KMS-11 (cell line): ENCODE results near the gene IQUB.

Source experiments
- H2AFZ ChIP-seq: fragments of 200-600 bp; sonication (generic); 2 replicates; pipeline ENCODE4 v1.6.1; 2016; ENCODE audit warnings: antibody characterized with exemption, mixed run types, low read depth
- H3K27ac ChIP-seq: fragments of 200-600 bp; sonication (generic); 2 replicates; pipeline ENCODE4 v1.6.1; 2016; ENCODE audit warnings: mild to moderate bottlenecking, mixed run types
- H3K27me3 ChIP-seq: fragments of 200-600 bp; sonication (generic); 2 replicates; pipeline ENCODE4 v1.6.1; 2017; ENCODE audit warnings: mild to moderate bottlenecking, low read depth, mixed run types, moderate library complexity; ENCODE audit not compliant: insufficient read depth
- H3K36me3 ChIP-seq: fragments of 200-600 bp; sonication (generic); 2 replicates; pipeline ENCODE4 v1.6.1; 2017; ENCODE audit warnings: mild to moderate bottlenecking, mixed run types; ENCODE audit not compliant: insufficient read depth
- H3K4me1 ChIP-seq: fragments of 200-600 bp; sonication (generic); 2 replicates; pipeline ENCODE4 v1.6.1; 2016; ENCODE audit warnings: mild to moderate bottlenecking, low read depth, mixed run types; ENCODE audit not compliant: poor library complexity, severe bottlenecking
- H3K4me2 ChIP-seq: fragments of 200-600 bp; sonication (generic); 2 replicates; pipeline ENCODE4 v1.7.0; 2016; ENCODE audit warnings: mild to moderate bottlenecking, mixed run types
- H3K4me3 ChIP-seq: fragments of 200-600 bp; sonication (generic); IDR thresholded peaks from 2 replicates; pipeline ENCODE4 v1.6.1; 2017; ENCODE audit warnings: low read depth, low read length, mixed read lengths; ENCODE audit not compliant: insufficient read depth
- H3K79me2 ChIP-seq: fragments of 200-600 bp; sonication (generic); 2 replicates; pipeline ENCODE4 v1.6.1; 2016; ENCODE audit warnings: low read depth, mixed run types; ENCODE audit not compliant: insufficient read depth
- H3K9ac ChIP-seq: fragments of 200-600 bp; sonication (generic); 2 replicates; pipeline ENCODE4 v1.6.1; 2016; ENCODE audit warnings: mild to moderate bottlenecking, mixed run types
- H4K20me1 ChIP-seq: fragments of 200-600 bp; sonication (generic); 2 replicates; pipeline ENCODE4 v1.6.1; 2016; ENCODE audit warnings: mild to moderate bottlenecking, mixed run types; ENCODE audit not compliant: insufficient read depth
- TF ChIP-seq, protein P1 (sequence below): fragments of 200-600 bp; sonication (generic); conservative IDR thresholded peaks from 2 replicates; pipeline ENCODE4 v1.6.1; 2017; ENCODE audit warnings: low read depth, mild to moderate bottlenecking, antibody characterized with exemption, low read length, moderate library complexity, mixed read lengths

The IQUB gene

DNA sequence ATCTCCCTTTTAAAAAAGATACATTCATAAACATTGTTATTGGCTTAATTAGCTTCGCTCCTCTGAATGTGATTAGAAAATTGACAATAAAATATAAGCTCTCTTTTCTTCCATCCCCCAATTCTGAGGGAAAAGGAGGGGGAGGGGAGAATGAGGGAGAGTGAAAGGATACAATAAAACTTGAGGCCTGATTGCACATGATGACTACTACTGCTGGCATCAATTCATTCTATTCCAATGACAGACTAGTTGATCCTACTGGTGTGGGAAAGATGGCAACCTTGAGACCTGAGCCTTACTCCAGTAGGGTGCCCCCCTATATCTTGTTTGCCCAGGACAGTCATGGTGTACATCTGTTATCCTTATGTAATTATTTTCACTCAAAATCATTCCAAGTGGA is 4.5 kb upstream of the IQUB start:
- Histone ChIP-seq H3K4me2 (no peak overlapping the region), H2AFZ (no peak overlapping the region), H3K27ac (no peak overlapping the region), H3K27me3 (no peaks in the 10 kb centered on the region), H4K20me1 (no peaks in the 10 kb centered on the region), H3K4me3 (no peak overlapping the region), H3K79me2 (no peaks in the 10 kb centered on the region), H3K36me3 (no peaks in the 10 kb centered on the region), H3K4me1 (peaks cover 7% of the 10 kb centered on the region), H3K9ac (no peak overlapping the region)
- TF ChIP-seq, protein P1, sequence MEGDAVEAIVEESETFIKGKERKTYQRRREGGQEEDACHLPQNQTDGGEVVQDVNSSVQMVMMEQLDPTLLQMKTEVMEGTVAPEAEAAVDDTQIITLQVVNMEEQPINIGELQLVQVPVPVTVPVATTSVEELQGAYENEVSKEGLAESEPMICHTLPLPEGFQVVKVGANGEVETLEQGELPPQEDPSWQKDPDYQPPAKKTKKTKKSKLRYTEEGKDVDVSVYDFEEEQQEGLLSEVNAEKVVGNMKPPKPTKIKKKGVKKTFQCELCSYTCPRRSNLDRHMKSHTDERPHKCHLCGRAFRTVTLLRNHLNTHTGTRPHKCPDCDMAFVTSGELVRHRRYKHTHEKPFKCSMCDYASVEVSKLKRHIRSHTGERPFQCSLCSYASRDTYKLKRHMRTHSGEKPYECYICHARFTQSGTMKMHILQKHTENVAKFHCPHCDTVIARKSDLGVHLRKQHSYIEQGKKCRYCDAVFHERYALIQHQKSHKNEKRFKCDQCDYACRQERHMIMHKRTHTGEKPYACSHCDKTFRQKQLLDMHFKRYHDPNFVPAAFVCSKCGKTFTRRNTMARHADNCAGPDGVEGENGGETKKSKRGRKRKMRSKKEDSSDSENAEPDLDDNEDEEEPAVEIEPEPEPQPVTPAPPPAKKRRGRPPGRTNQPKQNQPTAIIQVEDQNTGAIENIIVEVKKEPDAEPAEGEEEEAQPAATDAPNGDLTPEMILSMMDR, result no peak

DNA sequence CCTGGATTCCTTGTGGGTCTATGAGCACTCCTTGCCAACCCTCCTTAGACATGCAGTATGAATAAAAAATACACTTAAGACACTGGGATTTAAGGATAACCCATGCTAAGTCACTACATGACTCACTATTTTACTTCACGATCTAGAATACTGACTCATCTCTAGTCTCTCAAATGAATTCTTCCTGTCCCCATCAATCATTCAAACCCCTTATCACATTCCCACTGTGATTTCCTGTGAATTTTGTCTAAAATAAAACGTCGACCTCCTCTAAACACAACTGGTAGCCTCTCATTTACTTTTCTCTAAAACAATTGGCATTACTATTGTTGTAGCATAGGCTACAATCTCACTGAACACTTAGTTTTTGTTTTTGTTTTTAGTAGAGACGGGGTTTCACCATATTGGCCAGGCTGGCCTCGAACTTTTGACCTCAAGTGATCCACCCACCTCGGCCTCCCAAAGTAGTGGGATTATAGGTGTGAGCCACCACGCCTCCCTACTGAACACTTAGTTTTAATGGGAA is 3.9 kb upstream of the IQUB start:
- no peak overlapping the region for H2AFZ ChIP-seq
- no peaks in the 10 kb centered on the region for H3K36me3 ChIP-seq
- H4K20me1 ChIP-seq, result no peaks in the 10 kb centered on the region
- H3K27me3 ChIP-seq, result no peaks in the 10 kb centered on the region
- TF ChIP-seq, protein P1, result no peak
- H3K4me3 ChIP-seq, result no peak overlapping the region
- H3K79me2 ChIP-seq, result no peaks in the 10 kb centered on the region
- no peak overlapping the region for H3K9ac ChIP-seq
- no peak overlapping the region for H3K4me2 ChIP-seq
- H3K27ac ChIP-seq, result no peak overlapping the region
- peaks cover 14% of the 10 kb centered on the region for H3K4me1 ChIP-seq

DNA sequence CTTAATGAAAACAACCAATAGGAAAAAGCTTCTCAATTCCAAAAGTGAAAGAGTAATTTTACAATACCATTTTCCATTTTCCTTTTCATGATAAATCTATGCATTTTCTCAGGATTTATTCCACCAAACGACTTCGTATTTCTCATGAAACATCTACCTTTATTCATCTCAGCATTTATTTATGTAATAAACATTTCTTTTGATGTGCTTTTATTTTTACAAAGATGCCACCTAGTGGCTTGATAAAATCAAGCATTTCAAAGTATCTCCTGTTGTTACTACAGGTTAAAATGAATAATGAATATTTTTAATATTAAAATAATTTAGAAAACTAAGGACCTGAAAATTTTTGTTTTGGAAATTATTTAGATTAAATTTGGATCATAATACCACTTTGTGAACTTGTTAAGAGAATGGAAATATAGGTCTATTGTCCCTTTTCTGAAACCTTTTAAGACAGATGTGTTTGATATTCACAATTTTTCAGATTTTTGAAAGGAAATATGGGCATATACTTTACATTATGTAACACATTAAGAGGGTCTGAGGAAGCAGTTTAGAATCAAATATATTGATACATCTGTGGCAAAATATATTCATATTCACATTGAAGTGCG is 2.7 kb upstream of the IQUB start:
- H3K79me2 ChIP-seq, result no peaks in the 10 kb centered on the region
- H3K4me3 ChIP-seq, result no peak overlapping the region
- peaks cover 14% of the 10 kb centered on the region for H3K4me1 ChIP-seq
- no peaks in the 10 kb centered on the region for H3K36me3 ChIP-seq
- no peak overlapping the region for H3K4me2 ChIP-seq
- no peaks in the 10 kb centered on the region for H3K27me3 ChIP-seq
- no peak overlapping the region for H2AFZ ChIP-seq
- H4K20me1 ChIP-seq, result no peaks in the 10 kb centered on the region
- H3K27ac ChIP-seq, result no peak overlapping the region
- TF ChIP-seq, protein P1, result peak; percentile 69; the same call in 1 of the 2 replicates
- no peak overlapping the region for H3K9ac ChIP-seq

DNA sequence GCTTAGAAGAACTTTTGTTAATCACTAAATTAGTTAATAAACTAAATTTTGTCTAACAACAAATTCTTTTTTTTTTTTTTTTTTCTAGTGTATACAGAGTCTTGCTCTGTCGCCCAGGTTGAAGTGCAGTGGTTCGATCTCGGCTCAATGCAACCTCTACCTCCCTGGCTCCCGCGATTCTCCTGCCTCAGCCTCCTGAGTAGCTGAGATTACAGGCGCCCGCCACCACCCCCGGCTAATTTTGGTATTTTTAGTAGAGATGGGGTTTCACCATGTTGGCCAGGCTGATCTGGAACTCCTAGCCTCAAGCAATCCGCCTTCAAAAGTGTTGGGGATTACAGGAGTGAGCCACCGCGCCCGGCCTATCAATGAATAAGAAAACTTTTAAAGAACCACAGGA is 1.1 kb upstream of the IQUB start:
- Histone ChIP-seq H3K27me3 (no peaks in the 10 kb centered on the region), H3K36me3 (no peaks in the 10 kb centered on the region), H3K79me2 (no peaks in the 10 kb centered on the region), H3K4me3 (no peak overlapping the region), H2AFZ (no peak overlapping the region; the same call in 1 of the 2 replicates), H4K20me1 (no peaks in the 10 kb centered on the region), H3K4me1 (peaks cover 14% of the 10 kb centered on the region), H3K4me2 (peak overlapping the region; percentile 45), H3K27ac (no peak overlapping the region), H3K9ac (no peak overlapping the region)
- TF ChIP-seq, protein P1, result no peak
